HL-60 (cell line): ENCODE results near the gene ZNF226.
"Not testable (repeated sequence)": the region's sequence is repeated elsewhere in the genome, so short reads cannot be mapped to it uniquely, and the experiment has no call there.

ENCODE experiments used
- CTCF ChIP-seq: IDR thresholded peaks from one replicate; pipeline ENCODE4 v1.5.1; 2011; ENCODE audit warnings: low read length, control low read depth, inconsistent platforms; ENCODE audit not compliant: insufficient read depth
- GABPA ChIP-seq: IDR thresholded peaks from 2 replicates; pipeline ENCODE4 v1.6.1; 2012; ENCODE audit warnings: low read depth
- POLR2AphosphoS5 ChIP-seq: IDR thresholded peaks from 2 replicates; pipeline ENCODE4 v1.6.1; 2012; ENCODE audit warnings: low read depth
- REST ChIP-seq: IDR thresholded peaks from 2 replicates; pipeline ENCODE4 v1.6.1; 2012; ENCODE audit warnings: low read depth; ENCODE audit not compliant: insufficient replicate concordance

- TF ChIP-seq REST, CTCF, POLR2AphosphoS5, GABPA: not testable (repeated sequence)
Observed at GRCh38 chr19:44221291-44221690, 56.4 kb downstream of the ZNF226 start.
